ENCODE results near the gene POTEF. TPM values are rescaled to one million over a fixed set of nuclear protein-coding genes. Genes with fewer than 3 reads are reported as not detected.
"Not testable (repeated sequence)": the region's sequence is repeated elsewhere in the genome, so short reads cannot be mapped to it uniquely, and the experiment has no call there.

Gene POTEF
- total RNA-seq, 1 experiment from 2014 or later = not detected

DNA sequence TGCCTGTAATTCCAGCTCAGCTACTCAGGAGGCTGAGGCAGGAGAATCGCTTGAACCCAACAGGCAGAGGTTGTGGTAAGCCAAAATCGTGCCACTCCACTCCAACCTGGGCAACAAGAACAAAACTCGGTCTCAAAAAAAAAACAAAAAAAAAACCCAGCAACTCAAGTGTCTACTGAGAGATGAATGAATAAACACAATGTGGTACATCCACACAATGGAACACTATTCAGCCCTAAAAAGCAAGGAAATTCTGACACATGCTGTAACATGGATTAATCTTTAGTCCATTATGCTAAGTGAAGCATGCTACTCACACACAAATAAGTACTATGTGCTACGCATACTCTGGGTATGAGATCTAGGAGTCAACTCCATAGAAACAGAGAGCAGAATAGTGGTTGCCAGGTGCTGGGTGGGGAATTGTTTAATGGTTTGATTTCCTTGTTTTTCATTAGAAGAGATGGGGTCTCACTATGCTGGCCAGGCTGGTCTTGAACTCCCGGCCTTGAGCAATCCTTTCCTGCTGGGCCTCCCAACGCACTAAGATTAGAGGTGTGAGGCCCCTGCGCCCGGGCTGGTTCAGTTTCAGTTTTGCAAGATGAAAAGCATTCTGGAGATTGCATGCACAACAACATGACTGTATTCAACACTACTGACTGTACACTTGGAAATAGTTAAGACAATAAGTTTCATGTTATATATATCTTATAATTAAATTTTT is 36.4 kb upstream of the POTEF start:
- TF ChIP-seq EZH2 (IDR thresholded peaks at IDR 0.05; ENCODE audit: borderline replicate concordance, low read depth, low read length, poor library complexity, severe bottlenecking) = no peak
- TF ChIP-seq CTCF (conservative IDR thresholded peaks at IDR 0.05; ENCODE audit: low read depth, low read length) = no peak
- Histone ChIP-seq H3K4me1 (ENCODE audit: insufficient read depth, low read length, poor library complexity, severe bottlenecking) (no peaks in the 10 kb centered on the region), H3K36me3 (ENCODE audit: insufficient read depth, low read length, poor library complexity, severe bottlenecking) (peaks cover 34% of the 10 kb centered on the region), H3K27me3 (replicated peaks; ENCODE audit: insufficient read depth, low read depth, low read length, poor library complexity) (no peaks in the 10 kb centered on the region), H3K4me3 (ENCODE audit: low read depth, low read length, poor library complexity, severe bottlenecking) (no peak overlapping the region), H3K9me3 (ENCODE audit: low read depth, low read length, poor library complexity, severe bottlenecking) (no peaks in the 10 kb centered on the region), H3K27ac (ENCODE audit: low read depth, low read length, poor library complexity, severe bottlenecking) (no peak overlapping the region)
- no peak for DNase-seq (ENCODE audit: low spot score)
- POLR2A ChIA-PET (ENCODE audit: low non-redundant PET) = no interaction called here
- CTCF ChIA-PET = no interaction called here
- intact Hi-C loops (cut with micrococcal nuclease; ENCODE audit: unreplicated experiment) = no loop called here
- BruUV-seq (replicated peaks) = no TSS peak

- Histone ChIP-seq H3K4me3 (ENCODE audit: low read depth, low read length, poor library complexity, severe bottlenecking) (no peak overlapping the region), H3K4me1 (ENCODE audit: insufficient read depth, low read length, poor library complexity, severe bottlenecking) (no peaks in the 10 kb centered on the region), H3K27me3 (replicated peaks; ENCODE audit: insufficient read depth, low read depth, low read length, poor library complexity) (no peaks in the 10 kb centered on the region), H3K9me3 (ENCODE audit: low read depth, low read length, poor library complexity, severe bottlenecking) (no peaks in the 10 kb centered on the region), H3K36me3 (ENCODE audit: insufficient read depth, low read length, poor library complexity, severe bottlenecking) (peaks cover 29% of the 10 kb centered on the region), H3K27ac (ENCODE audit: low read depth, low read length, poor library complexity, severe bottlenecking) (no peak overlapping the region)
- no TSS peak for BruUV-seq (replicated peaks)
- ChIA-PET CTCF (no interaction called here), POLR2A (ENCODE audit: low non-redundant PET) (no interaction called here)
- DNase-seq (ENCODE audit: low spot score) = no peak
- TF ChIP-seq EZH2 (IDR thresholded peaks at IDR 0.05; ENCODE audit: borderline replicate concordance, low read depth, low read length, poor library complexity, severe bottlenecking) = no peak
- no peak for TF ChIP-seq CTCF (conservative IDR thresholded peaks at IDR 0.05; ENCODE audit: low read depth, low read length)
- intact Hi-C loops (cut with micrococcal nuclease; ENCODE audit: unreplicated experiment) = no loop called here
Measured at GRCh38 chr2:130162968-130163367, 33.9 kb upstream of the POTEF start.

GRCh38 chr2:130162486-130162885 is 33.5 kb upstream of the POTEF start:
- peaks cover 24% of the 10 kb centered on the region for H3K36me3 ChIP-seq (ENCODE audit: insufficient read depth, low read length, poor library complexity, severe bottlenecking)
- DNase-seq (ENCODE audit: low spot score); H3K9me3 ChIP-seq (ENCODE audit: low read depth, low read length, poor library complexity, severe bottlenecking); intact Hi-C loops (cut with micrococcal nuclease; ENCODE audit: unreplicated experiment); H3K27me3 ChIP-seq (replicated peaks; ENCODE audit: insufficient read depth, low read depth, low read length, poor library complexity); CTCF ChIA-PET; BruUV-seq (replicated peaks); H3K27ac ChIP-seq (ENCODE audit: low read depth, low read length, poor library complexity, severe bottlenecking); POLR2A ChIA-PET (ENCODE audit: low non-redundant PET); H3K4me1 ChIP-seq (ENCODE audit: insufficient read depth, low read length, poor library complexity, severe bottlenecking); H3K4me3 ChIP-seq (ENCODE audit: low read depth, low read length, poor library complexity, severe bottlenecking): not testable (repeated sequence)

GRCh38 chr2:130160838-130161705 is 32.0 kb upstream of the POTEF start:
- H3K9me3 ChIP-seq (ENCODE audit: low read depth, low read length, poor library complexity, severe bottlenecking); BruUV-seq (replicated peaks); H3K4me3 ChIP-seq (ENCODE audit: low read depth, low read length, poor library complexity, severe bottlenecking); POLR2A ChIA-PET (ENCODE audit: low non-redundant PET); DNase-seq (ENCODE audit: low spot score); intact Hi-C loops (cut with micrococcal nuclease; ENCODE audit: unreplicated experiment); CTCF ChIA-PET; H3K4me1 ChIP-seq (ENCODE audit: insufficient read depth, low read length, poor library complexity, severe bottlenecking); H3K27me3 ChIP-seq (replicated peaks; ENCODE audit: insufficient read depth, low read depth, low read length, poor library complexity); H3K27ac ChIP-seq (ENCODE audit: low read depth, low read length, poor library complexity, severe bottlenecking): not testable (repeated sequence)
- peaks cover 19% of the 10 kb centered on the region for H3K36me3 ChIP-seq (ENCODE audit: insufficient read depth, low read length, poor library complexity, severe bottlenecking)

Measured in A673 (cell line).